ENCODE results near the gene GAL3ST1. TPM values are rescaled to one million over a fixed set of nuclear protein-coding genes. Genes with fewer than 3 reads are reported as not detected.

GAL3ST1 gene
- total and polyA plus RNA-seq, 10 of the 15 experiments (the other 5 are each of a cell fraction or from before 2014, with no cell fraction given): not detected

- no peak for ATAC-seq
- H2AFZ ChIP-seq (ENCODE audit: control insufficient read depth, low read depth, low read length): no peak overlapping the region
- in situ Hi-C loops (cut with MboI): no loop called here
- TF ChIP-seq HDGF (IDR thresholded peaks at IDR 0.05) (no peak), PML (IDR thresholded peaks at IDR 0.05; ENCODE audit: low read length) (no peak), SMARCA5 (IDR thresholded peaks at IDR 0.05) (no peak), BCLAF1 (IDR thresholded peaks at IDR 0.05) (no peak), ZBTB11 (CRISPR knock-in tag; IDR thresholded peaks at IDR 0.05) (no peak), SRF (IDR thresholded peaks at IDR 0.05; ENCODE audit: low read depth in 2 of 2, low read length in 2 of 2) (no peak), MYC (IDR thresholded peaks at IDR 0.05; ENCODE audit: insufficient read depth, insufficient read length, insufficient replicate concordance, low read length, severe bottlenecking) (no peak), BHLHE40 (IDR thresholded peaks at IDR 0.05; ENCODE audit: borderline replicate concordance in 1 of 2, low read depth in 2 of 2, low read length in 1 of 2) (no peak), WRNIP1 (IDR thresholded peaks at IDR 0.05; ENCODE audit: borderline replicate concordance, low read depth, low read length) (no peak), FOXM1 (IDR thresholded peaks at IDR 0.05; ENCODE audit: low read depth, low read length) (no peak), E2F4 (IDR thresholded peaks at IDR 0.05; ENCODE audit: low read depth, low read length) (no peak)
- ChIA-PET CTCF (no interaction called here), RAD21 (ENCODE audit: unreplicated experiment) (no interaction called here), SMC1A (ENCODE audit: uncharacterized antibody, unreplicated experiment) (no interaction called here), POLR2A (no interaction called here)
- intact Hi-C loops (cut with micrococcal nuclease; ENCODE audit: unreplicated experiment): no loop called here
- no TSS peak for BruUV-seq (replicated peaks)
- no peaks in the 10 kb centered on the region for H3K79me2 ChIP-seq (ENCODE audit: control insufficient read depth, insufficient read depth, low read length)
- no peaks in the 10 kb centered on the region for H3K27me3 ChIP-seq (replicated peaks in 1 of 2; ENCODE audit: control insufficient read depth in 2 of 2, insufficient read depth in 2 of 2, low read length in 1 of 2)
- no peak overlapping the region for H3K9ac ChIP-seq (ENCODE audit: control insufficient read depth, insufficient read depth, low read length)
- no peak for FAIRE-seq
- no peak overlapping the region for H3K27ac ChIP-seq (ENCODE audit: control insufficient read depth, insufficient read depth)
- no peak for DNase-seq (ENCODE audit: low read depth, low spot score)
- H3K9me3 ChIP-seq (replicated peaks; ENCODE audit: control insufficient read depth, insufficient read depth, low read length): no peaks in the 10 kb centered on the region
- WGBS (ENCODE audit: insufficient coverage, insufficient replicate concordance, low lambda C conversion rate, missing lambda C conversion rate): 92% methylated on average over 12 of the region's 12 CpGs
- H3K4me2 ChIP-seq (ENCODE audit: control insufficient read depth, insufficient read depth): no peak overlapping the region
- no peaks in the 10 kb centered on the region for H4K20me1 ChIP-seq (ENCODE audit: control insufficient read depth, insufficient read depth)
- no peaks in the 10 kb centered on the region for H3K4me1 ChIP-seq (ENCODE audit: control insufficient read depth, insufficient read depth, low read length)
- peaks cover 19 to 45% of the 10 kb centered on the region in 2 experiments for H3K36me3 ChIP-seq (ENCODE audit: control insufficient read depth in 2 of 2, insufficient read depth in 2 of 2, low read length in 1 of 2)
- no peak overlapping the region for H3K4me3 ChIP-seq
Observed at GRCh38 chr22:30578481-30578880, 4.0 kb upstream of the GAL3ST1 start.

Measured in GM12878 (cell line).